Activated CD8-positive, alpha-beta memory T cell treated with anti-CD3 and anti-CD28 coated beads for 36 hours (primary cell): Measurements from ENCODE around the gene AHNAK2. TPM values are rescaled to one million over a fixed set of nuclear protein-coding genes. Genes with fewer than 3 reads are reported as not detected.
"Not testable (repeated sequence)": the region's sequence is repeated elsewhere in the genome, so short reads cannot be mapped to it uniquely, and the experiment has no call there.

Experiments used
- CTCF ChIA-PET: fragments of 350-600 bp; sonication (Branson Sonifier 250); formaldehyde crosslinking; loops from one replicate; lab custom pipeline; 2021; ENCODE audit warnings: antibody characterized with exemption; lab: Charles Lee
- POLR2A ChIA-PET: fragments of 350-600 bp; sonication (Branson Sonifier 250); formaldehyde crosslinking; loops from one replicate; lab custom pipeline; 2021; ENCODE audit warnings: antibody characterized with exemption; lab: Charles Lee
- total RNA-seq, 2 experiments: library from RNA; stranded (reverse); gene quantifications; one replicate each; pipeline ENCODE4 v1.2.3, GENCODE V29; 2021

The AHNAK2 gene
- total RNA-seq, 2 experiments from 2014 or later = 0.02 TPM; not detected in 1

DNA sequence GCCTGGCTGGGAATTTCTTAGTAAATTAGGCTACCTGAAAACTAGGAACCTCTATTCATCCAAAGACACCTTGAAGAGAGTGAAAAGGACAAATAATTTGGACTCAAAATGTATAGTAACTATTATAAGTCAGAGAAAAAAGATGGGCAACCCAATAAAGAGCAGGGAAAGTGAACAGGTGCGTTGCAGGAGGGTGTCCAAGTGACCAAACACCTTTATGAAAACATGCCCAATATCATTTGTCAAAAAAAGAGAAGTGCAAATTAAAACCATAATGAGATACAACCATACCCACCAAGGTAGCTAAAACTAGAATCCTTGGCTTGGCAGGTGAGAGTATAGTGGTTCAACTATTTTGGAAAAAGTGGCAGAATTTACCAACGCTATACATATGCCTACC is 78.4 kb downstream of the AHNAK2 start:
- ChIA-PET CTCF (no interaction called here), POLR2A (no interaction called here)

DNA sequence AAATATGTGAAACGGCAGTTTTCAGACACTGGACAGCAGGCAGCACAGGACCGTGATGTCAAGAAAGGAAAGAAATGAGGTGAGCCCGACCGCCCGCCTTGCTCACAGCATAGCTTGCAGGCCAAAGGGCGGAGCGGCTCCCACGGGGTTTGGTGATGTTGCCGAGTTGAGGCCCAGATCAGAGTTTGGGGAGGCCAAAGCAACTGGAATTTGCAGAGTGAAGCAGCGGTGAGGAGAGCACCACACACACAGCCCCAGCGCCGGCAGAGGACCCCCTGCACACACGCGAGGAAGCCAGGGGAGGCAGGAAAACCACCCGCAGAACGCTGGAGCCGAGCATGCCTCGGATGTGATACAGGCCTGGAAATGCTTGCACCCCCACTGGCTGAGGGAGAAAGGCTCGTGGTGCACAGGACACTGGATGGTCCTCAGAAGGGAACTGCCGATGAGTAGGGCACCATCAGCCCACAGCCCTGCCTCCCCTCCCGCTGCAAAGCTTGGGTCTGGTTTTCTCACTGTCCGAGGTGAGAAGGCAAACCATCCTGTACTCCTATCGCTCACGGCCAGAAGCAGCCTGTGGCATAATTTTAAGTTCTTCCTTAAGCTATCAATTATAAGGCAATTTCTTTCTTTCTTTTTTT is 79.2 kb downstream of the AHNAK2 start:
- ChIA-PET POLR2A (no interaction called here), CTCF (interaction anchor here (0.6 kb wide), 1 partner anchor 182 kb away, joined by 3 read pairs; no protein-coding TSS in a partner anchor)

DNA sequence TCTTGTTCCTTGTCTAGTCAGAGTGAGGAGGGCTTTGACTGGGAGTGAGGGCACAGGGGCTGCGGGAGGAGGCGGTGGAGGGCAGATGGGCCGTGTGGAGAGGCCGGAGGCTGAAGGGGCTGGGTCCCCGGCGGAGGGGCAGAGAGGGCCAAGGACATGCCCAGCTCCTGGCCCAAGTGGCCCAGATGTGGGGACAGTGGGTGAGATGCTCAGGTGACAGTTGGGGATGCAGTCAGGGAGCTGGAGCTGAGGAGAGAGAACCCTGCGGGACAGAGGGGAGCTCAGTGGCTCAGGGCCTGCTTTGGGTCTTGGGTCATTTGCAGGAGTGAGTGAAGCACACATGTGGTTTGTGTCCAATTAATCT is 80.0 kb downstream of the AHNAK2 start:
- ChIA-PET CTCF (no interaction called here), POLR2A (no interaction called here)

DNA sequence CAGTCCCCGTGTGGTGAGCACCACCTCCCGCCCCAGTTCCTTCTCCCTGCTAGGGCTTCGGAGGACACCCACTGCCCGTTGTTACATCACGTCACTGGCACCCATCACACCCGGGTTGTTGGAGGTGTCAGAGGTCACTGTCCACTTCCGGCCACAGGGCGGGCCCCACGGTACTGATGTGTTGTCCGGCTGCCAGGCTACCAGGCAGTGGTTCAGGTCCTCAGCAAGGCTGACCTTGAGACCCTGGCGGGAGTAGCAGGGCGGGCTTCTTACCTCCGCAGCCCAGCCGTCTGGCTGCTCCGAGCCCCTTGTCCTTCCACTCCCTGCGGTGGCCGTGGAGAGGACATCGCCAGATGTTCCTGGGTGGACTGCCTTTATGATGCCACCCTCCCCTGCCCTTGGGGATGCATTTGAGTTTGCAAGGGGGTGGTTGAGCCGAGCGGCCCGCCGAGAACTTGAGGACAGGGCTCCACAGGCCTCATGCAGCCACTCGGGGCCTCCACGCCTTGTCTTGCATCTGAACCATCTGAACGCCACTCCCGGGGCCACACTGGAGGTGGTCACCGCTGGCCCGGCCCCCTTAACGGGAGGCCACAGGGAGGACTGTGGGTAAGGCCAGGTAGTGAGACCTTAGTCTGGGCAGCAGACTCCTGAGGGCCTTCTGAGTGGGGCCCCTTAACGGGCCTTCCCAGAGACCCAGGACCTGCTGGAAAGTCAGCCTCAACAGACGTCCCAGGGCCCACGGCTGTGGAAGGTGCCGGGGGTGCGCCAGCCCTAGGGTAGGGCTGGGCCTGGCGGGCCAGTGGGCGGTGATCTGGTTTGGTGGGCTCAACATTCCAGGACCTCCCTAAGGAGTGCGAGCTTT is 80.6 kb downstream of the AHNAK2 start:
- ChIA-PET CTCF (no interaction called here), POLR2A (no interaction called here)

DNA sequence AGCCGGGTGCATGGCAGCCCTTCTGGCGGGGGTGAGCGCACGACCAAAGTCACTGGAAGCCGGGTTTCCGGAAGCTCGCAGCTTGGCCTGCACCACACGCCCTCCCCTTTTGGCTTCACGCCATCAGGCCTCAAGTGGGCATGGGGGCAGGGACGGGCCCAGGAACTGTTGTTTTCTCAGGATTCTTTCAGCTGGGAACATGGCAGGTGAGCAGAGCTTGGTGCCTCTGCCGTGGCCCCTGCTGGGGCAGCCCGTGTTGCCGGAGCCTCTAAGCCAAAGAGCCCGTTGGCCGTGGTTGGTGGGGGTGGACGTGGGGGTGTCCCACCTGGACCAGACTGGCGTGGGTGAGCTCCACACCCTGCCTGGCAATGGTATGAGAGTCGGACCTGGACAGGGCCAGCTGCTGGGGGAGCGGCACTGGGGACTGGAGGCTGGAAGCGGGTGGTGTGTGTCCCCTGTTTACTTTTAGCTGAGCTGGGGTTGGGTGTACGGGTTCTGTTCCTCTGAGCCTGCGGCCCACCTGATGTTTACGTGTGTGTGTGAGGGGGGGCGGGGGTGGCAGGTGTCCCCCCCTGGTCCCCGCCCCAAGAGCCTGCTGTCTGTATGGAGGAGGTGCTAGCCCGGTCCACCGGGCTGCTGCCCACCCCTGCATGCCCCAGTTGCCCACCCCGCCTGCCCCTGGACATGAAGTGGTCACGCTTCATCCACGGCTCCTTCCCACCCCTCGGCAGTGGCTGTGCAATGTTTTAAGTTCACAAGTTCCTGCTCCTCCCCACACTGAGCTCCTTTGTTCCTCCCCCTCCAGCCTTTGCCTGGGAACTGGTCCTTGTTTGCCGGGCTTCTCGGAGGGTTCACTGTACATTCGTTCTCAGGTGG is 82.2 kb downstream of the AHNAK2 start:
- ChIA-PET POLR2A (interaction anchor here (0.6 kb wide), 1 partner anchor 150 kb away, joined by 3 read pairs; no protein-coding TSS in a partner anchor), CTCF (interaction anchor here (0.9 to 2.2 kb wide), 4 partner anchors 40 to 191 kb away, joined by 3 to 10 read pairs (median 4); no protein-coding TSS in a partner anchor)

DNA sequence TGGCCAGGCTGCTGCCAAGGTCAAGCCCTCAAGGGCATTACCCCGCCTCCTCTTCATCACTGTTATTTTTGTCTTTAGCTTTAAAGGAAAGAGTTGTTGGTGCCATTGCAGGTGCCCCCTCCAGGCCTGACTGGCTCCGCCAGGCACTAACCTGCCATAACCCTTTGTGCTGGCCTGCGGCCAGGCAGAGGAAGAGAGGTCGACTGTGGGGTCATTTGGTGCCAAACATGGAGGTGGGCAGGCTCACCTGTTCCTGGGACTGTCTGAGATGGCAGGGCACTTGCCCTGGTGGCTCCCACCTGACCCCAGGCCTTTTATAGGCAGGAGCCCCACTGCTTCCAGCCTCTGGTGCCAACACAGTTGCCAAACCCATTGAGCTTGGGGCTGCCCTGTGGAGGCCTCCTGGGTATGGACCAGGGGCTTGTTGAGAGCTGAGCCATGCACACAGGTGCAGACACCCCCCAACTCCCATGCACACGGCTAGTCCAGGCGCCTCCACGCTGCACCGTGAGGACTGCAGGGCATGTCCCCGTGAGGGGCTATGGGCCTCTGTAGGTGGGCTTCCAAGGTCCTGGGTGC is 82.9 kb downstream of the AHNAK2 start:
- POLR2A ChIA-PET = no interaction called here

DNA sequence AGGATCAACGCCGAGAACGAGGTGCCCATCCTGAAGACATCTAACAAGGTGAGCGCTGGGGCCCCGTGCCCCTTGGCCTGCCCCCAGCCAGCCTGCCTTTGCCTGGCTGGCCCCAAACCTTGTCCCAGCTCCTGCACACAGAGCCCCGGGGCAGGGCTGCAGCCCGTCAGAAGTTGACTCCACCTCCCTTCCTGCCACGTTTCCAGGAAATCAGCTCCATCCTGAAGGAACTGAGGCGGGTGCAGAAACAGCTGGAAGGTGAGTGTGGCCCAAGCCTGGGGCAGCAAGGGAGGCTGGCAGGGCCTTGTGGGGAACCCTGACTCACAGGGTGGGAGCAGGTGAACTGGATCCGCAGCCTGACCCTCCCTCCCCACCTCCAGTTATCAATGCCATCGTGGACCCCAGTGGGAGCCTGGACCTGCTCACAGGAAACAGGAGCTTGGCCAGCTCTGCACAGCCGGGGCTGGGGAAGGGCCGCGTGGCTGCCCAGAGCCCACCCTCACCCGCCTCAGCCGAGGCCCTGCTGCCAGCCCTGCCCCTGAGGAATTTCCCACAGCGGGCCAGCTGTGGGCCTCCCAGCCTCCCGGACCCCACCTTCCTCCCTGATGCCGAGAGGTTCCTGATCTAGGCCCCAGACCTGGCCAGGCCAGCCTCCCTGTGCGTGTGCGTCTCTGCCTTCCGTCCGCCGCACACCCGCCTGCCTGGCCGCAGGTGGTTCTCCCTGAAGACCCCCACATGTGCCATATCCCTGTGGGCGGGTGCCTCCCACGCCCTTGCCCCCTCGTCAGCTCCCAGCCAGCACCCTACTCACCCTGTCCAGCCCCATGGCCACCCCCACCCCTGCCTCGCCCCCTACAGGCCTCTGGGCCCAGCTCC is 83.6 kb downstream of the AHNAK2 start:
- CTCF ChIA-PET = interaction anchor here (2.2 kb wide), 1 partner anchor 41 kb away, joined by 10 read pairs; no protein-coding TSS in a partner anchor
- POLR2A ChIA-PET = no interaction called here

More for the DNA sequence above, 82.9 kb downstream of the AHNAK2 start:
- CTCF ChIA-PET = interaction anchor here (0.9 to 2.2 kb wide), 4 partner anchors 41 to 192 kb away, joined by 3 to 10 read pairs (median 4); no protein-coding TSS in a partner anchor

DNA sequence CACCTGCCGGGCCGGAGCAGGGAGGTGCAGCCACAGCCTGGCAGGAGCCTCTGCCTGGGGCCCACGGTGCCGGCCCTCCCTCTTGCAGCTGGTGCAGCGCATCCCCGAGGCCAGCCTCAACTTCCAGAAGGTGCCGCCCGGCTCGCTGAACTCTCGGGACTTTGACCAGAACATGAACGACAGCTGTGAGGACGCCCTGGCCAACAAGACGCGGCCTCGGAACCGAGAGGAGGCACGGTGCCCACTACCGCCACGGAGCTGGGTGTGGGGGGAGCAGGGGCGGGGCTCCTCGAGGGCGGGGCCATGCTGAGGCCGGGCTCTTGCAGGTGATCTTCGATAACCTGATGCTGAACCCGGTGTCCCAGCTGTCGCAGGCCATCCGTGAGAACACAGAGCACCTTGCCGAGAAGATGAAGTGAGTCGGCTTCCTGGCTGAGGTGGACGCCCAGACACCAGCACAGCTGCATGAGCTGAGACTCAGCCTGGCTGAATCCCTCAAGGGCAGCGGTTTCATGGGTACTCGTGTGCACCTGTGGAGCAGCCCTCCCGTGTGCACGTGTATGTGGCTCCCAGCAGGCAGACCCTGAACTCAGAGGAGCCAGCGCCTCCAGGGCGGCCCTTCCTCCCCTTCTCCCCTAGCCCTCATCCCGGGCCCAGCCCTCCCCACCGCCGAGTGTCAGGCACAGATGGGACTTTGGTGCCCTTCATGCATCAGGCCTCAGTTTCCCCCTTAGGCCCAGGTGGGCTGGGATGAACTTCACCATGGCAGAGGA is 84.6 kb downstream of the AHNAK2 start:
- CTCF ChIA-PET = no interaction called here
- POLR2A ChIA-PET = no interaction called here

DNA sequence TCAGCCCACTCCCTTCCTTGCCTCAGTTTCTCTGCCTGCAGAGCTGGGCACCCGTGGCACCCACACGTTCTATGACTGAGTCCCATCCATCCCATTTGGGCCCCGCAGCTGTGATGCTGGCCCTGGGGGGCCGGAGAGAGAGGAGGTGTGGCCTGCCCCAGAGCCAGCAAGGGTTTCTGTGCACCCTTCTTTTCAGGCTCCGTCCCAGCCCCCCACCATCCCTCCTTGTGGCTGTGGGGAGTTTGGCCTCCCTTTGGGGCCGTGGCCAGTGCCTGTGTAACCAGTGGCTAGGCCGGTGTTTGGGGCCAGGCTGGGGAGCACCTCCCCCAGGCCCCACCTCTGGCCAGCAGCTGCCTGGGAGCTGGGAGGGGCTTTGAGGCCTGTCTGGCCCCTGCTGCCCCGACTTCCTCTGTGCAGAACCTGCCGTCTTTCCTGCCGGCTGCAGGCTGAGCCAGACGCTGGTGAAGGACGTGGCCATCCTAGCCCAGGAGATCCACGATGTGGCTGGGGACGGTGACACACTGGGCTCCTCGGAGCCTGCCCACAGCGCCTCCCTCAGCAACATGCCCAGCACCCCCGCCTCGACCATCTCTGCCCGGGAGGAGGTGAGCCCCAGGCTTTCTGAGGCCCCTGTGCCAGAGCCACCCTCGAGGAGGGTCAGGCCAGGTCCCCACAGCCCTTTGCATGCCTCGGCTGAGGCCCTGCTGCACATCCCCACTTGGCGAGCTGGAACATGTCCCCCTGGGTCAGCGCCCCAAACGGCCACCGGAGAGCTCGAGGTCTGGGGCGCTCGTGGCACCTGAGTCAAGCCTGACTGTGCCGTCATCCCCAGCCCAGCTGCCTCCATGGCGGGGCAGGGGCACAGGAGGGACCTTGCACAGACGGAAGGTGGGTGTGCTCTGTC is 85.4 kb downstream of the AHNAK2 start:
- ChIA-PET POLR2A (no interaction called here), CTCF (no interaction called here)

DNA sequence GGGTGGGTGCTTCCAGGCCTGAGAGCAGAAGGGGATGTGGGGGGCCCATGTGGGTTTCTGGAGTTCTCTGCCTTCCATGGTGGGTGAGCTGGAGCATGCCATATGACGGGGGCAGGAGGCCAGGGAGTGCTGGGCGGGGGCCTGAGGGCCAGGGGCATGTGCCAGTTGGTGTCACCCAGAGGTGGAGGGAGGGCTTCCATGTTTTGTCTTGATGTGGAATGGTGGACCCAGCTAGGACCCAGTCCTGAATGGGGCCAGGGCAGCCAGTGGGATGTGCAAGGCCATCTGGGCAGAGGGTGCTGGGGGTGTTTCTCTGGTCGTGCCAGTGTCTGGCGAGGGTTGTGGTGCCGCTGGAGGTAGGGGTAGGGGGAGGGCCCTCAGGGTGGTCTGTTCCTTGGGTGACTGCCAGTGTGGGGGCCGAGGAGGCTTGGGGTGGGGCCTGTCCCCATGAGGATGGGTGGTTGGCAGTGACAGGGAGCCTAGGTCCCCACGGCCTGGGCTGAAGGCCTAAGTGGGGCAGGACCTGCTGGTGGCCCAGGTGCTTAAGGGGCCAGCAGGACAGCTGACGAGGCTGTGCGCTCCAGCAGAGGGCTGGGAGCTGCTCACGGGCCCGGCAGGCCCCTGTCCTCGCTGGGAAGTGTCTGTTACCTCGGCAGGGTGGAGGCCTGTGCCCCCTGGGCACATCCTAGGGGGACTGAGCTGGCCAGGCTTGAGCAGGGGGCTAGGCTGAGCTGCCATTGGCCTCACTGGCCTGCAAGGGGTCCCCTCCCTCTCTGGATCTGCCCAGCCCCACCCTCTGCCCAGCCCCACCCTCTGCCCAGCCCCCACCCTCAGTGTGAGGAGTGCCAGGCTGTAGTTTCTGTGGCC is 86.3 kb downstream of the AHNAK2 start:
- POLR2A ChIA-PET = no interaction called here

DNA sequence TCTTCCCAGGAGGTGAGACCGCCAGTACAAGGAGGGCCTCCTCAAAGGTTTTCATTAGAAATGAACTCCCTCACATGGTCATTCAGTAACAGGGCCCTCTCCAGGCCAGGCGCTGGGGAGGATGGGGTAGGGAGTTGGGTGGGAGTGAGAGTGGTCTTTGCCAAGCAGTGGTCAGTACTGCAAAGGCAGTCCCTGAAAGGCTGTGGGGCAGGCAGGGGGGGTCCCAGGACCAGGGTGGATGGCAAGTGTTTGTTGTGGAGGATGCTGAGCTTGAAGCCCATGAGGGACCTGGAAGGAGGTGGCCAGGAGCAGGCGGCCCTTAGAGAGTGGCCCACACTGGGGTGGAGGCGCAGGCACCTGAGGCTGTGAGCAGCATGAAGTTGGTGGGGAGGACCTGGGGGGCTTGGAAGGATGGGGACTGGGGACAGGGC is 87.0 kb downstream of the AHNAK2 start:
- CTCF ChIA-PET = no interaction called here
- POLR2A ChIA-PET = no interaction called here

More for the DNA sequence above, 86.3 kb downstream of the AHNAK2 start:
- CTCF ChIA-PET = no interaction called here

DNA sequence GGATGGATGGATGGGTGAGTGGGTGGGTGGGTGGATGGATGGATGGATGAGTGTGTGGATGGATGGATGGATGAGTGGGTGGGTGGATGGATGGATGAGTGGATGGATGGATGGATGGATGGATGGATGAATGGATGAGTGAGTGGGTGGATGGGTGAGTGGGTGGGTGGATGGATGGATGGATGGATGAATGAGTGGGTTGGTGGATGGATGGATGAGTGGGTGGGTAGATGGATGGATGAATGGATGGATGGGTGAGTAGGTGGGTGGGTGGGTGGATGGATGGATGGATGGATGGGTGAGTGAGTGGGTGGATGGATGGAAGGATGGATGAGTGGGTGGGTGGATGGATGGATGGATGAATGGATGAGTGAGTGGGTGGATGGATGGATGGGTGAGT is 87.9 kb downstream of the AHNAK2 start:
- CTCF ChIA-PET, POLR2A ChIA-PET: not testable (repeated sequence)

DNA sequence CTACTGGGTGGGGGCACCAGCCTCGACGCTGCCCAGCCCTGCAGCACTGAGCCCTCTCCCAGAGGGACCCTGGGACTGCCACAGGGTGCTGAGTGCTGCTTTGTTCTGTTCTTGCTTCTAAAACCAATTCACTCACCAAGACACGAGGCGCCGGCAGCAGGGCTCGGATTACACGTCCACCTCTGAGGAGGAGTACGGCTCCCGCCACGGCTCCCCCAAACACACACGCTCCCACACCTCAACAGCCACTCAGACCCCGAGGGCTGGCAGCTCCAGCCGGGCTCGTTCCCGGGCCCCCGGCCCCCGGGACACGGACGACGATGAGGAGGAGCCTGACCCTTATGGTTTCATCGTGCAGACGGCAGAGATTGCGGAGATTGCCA is 88.8 kb downstream of the AHNAK2 start:
- CTCF ChIA-PET = no interaction called here

DNA sequence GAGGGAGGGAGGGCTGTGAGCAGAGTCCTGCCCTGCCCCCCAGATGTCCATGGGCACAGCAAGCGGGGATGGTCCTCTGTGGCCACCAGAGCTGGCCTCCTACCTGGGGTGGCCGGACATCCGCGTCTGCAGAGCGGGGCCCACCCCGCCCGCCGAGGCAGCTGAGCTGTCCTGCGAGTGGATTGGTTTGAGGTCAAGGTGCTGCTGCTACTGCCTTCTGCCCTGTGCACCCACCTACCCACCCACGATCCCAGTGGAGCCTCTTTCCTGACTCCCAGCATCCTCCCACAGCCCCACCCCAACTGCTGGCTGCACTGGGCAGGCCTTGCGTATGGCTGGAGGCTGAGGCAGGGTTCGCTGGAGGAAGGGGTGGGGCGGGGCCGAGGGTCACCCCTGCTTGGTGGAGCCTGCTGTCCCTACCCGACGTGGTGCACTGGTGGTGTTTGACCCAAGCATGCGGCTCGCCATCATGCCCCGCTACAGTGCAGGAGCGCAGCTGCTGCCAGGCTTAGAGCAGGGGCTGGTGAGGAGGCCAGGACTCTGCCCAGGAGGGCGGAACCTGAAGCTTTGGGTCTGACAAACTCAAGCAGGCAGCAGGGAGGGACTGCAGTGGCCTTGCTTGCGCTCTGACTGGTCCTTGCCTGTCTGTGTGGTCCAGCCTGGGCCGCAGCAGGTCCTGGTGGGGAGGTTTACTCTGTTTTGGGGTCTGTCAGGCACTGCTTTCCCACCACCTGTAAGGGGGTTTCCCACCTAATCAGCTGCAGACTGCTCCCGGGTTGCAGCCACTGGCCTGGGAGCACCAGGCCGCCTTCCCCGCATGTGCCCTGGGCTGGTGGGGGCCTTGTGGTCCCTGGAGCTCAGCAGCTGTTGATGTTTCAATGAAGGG is 89.4 kb downstream of the AHNAK2 start:
- ChIA-PET POLR2A (no interaction called here), CTCF (interaction anchor here (0.5 kb wide), 1 partner anchor 206 kb away, joined by 4 read pairs; no protein-coding TSS in a partner anchor)

More for the DNA sequence above, 88.8 kb downstream of the AHNAK2 start:
- POLR2A ChIA-PET = no interaction called here
